ENCODE measurements around the gene KIAA1328.

Gene KIAA1328

GRCh38 chr18:37253394-37254235 is 424.7 kb downstream of the KIAA1328 start:
- DNase-seq (ENCODE audit: low read depth): no peak

- DNase-seq (ENCODE audit: low read depth): no peak
Measured at GRCh38 chr18:37254236-37254754, 425.4 kb downstream of the KIAA1328 start.

- DNase-seq (ENCODE audit: low read depth): no peak
Measured at GRCh38 chr18:37254973-37255372, 426.0 kb downstream of the KIAA1328 start.

- DNase-seq (ENCODE audit: low read depth): no peak
Measured at GRCh38 chr18:37258131-37258530, 429.2 kb downstream of the KIAA1328 start.

- no peak for DNase-seq (ENCODE audit: low read depth)
Measured at GRCh38 chr18:37258819-37259218, 429.9 kb downstream of the KIAA1328 start.

- DNase-seq (ENCODE audit: low read depth): no peak
Measured at GRCh38 chr18:37259711-37260110, 430.8 kb downstream of the KIAA1328 start.

- DNase-seq (ENCODE audit: low read depth): no peak
Measured at GRCh38 chr18:37260367-37261093, 431.6 kb downstream of the KIAA1328 start.

GRCh38 chr18:37261246-37261840 is 432.4 kb downstream of the KIAA1328 start:
- no peak for DNase-seq (ENCODE audit: low read depth)

- no peak for DNase-seq (ENCODE audit: low read depth)
Measured at GRCh38 chr18:37261988-37262387, 433.1 kb downstream of the KIAA1328 start.

- no peak for DNase-seq (ENCODE audit: low read depth)
Measured at GRCh38 chr18:37264956-37265355, 436.0 kb downstream of the KIAA1328 start.

GRCh38 chr18:37265382-37265781 is 436.5 kb downstream of the KIAA1328 start:
- no peak for DNase-seq (ENCODE audit: low read depth)

- DNase-seq (ENCODE audit: low read depth): no peak
Measured at GRCh38 chr18:37266290-37266689, 437.4 kb downstream of the KIAA1328 start.

- DNase-seq (ENCODE audit: low read depth): no peak
Measured at GRCh38 chr18:37270038-37270665, 441.2 kb downstream of the KIAA1328 start.

GRCh38 chr18:37270666-37271052 is 441.7 kb downstream of the KIAA1328 start:
- DNase-seq (ENCODE audit: low read depth): no peak

- no peak for DNase-seq (ENCODE audit: low read depth)
Measured at GRCh38 chr18:37272226-37272625, 443.3 kb downstream of the KIAA1328 start.

- DNase-seq (ENCODE audit: low read depth): no peak
Measured at GRCh38 chr18:37272841-37273240, 443.9 kb downstream of the KIAA1328 start.

GRCh38 chr18:37274309-37275236 is 445.6 kb downstream of the KIAA1328 start:
- no peak for DNase-seq (ENCODE audit: low read depth)

GRCh38 chr18:37275237-37275741 is 446.4 kb downstream of the KIAA1328 start:
- no peak for DNase-seq (ENCODE audit: low read depth)

- DNase-seq (ENCODE audit: low read depth): no peak
Measured at GRCh38 chr18:37276111-37276890, 447.4 kb downstream of the KIAA1328 start.

GRCh38 chr18:37277804-37278203 is 448.9 kb downstream of the KIAA1328 start:
- DNase-seq (ENCODE audit: low read depth): no peak
